Parathyroid adenoma (tissue), 2 donors: ENCODE results near the gene GRB7.
A peak's percentile ranks its signal among the peaks of the same experiment; 100 is the strongest.

Source experiments
- H2AFZ ChIP-seq: fragments of 300-600 bp; sonication (generic); one replicate; pipeline ENCODE4 v1.7.0; 2017; ENCODE audit warnings: antibody characterized with exemption, mild to moderate bottlenecking
- H3K27ac ChIP-seq: fragments of 300-600 bp; sonication (generic); one replicate; pipeline ENCODE4 v1.7.0; 2017
- H3K27me3 ChIP-seq: fragments of 300-600 bp; sonication (generic); one replicate; pipeline ENCODE4 v1.7.0; 2017; ENCODE audit warnings: low read length; ENCODE audit not compliant: control insufficient read depth, insufficient read depth
- H3K36me3 ChIP-seq: fragments of 300-600 bp; sonication (generic); one replicate; pipeline ENCODE4 v1.7.0; 2017; ENCODE audit warnings: low read length; ENCODE audit not compliant: control insufficient read depth, insufficient read depth
- H3K4me1 ChIP-seq: fragments of 300-600 bp; sonication (generic); one replicate; pipeline ENCODE4 v1.7.0; 2017; ENCODE audit warnings: control low read depth
- H3K4me2 ChIP-seq: fragments of 300-600 bp; sonication (generic); one replicate; pipeline ENCODE4 v1.7.0; 2017; ENCODE audit warnings: low read length
- H3K4me3 ChIP-seq: fragments of 300-600 bp; sonication (generic); one replicate; pipeline ENCODE4 v1.7.0; 2017; ENCODE audit warnings: low read depth, low read length
- H3K79me2 ChIP-seq: fragments of 300-600 bp; sonication (generic); one replicate; pipeline ENCODE4 v1.7.0; 2017; ENCODE audit warnings: control low read depth
- H3K9ac ChIP-seq: fragments of 300-600 bp; sonication (generic); one replicate; pipeline ENCODE4 v1.7.0; 2017; ENCODE audit warnings: mild to moderate bottlenecking
- H3K9me3 ChIP-seq: fragments of 300-600 bp; sonication (generic); one replicate; pipeline ENCODE4 v1.7.0; 2017; ENCODE audit warnings: low read length; ENCODE audit not compliant: control insufficient read depth
- TF ChIP-seq, protein P1 (sequence below): fragments of 300-600 bp; sonication (generic); IDR thresholded peaks from one replicate; pipeline ENCODE4 v1.7.0; 2017; ENCODE audit warnings: antibody characterized with exemption, mild to moderate bottlenecking
- donor health status: primary hyperparathyroidism.

Gene GRB7

DNA sequence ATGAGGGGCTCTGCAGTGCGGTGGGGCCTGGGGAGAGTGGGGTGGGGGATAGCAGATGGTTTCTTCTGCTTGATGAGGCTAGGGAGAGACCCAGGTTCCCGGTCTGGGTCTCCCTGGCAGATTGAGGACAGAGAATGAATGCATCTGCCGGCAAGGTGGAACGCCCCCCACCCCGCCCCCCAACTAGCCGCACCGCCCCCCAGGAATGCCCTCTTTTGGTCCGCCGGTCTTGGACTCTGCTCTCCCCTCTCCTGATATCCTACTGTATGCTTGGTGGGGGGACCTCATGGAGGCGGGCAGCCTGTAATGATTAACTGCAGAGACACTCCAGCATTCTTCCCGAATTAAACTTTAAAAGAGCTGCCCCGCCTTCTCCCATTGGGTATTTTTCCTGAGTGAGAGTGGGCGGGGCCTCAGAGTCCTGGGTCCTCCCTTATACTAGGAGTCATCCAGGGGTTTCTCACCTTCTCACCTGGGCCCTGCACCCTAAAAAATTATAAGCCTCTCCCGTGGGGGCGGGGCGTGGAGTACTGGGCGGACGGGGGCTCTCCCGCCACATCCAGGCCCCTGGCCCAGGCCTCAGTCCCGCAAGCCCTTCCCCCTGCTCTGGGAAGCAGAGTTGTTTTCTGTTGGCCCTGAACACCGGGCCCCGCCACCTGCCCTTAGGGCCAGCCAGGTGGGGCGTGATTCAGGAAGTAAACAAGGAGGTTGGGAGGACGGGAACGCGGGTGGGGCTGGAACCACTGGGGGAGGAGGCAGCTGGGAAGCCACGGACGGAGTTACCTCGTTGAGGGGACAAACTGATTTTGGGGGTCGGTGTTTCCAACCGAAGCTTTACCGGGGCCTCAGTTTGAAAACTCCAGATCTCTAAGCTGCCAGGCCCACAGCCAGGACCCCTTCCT lies 1.5 kb downstream of the GRB7 start:
- peak overlapping the region; percentile 87 for H3K4me3 ChIP-seq
- TF ChIP-seq, protein P1, sequence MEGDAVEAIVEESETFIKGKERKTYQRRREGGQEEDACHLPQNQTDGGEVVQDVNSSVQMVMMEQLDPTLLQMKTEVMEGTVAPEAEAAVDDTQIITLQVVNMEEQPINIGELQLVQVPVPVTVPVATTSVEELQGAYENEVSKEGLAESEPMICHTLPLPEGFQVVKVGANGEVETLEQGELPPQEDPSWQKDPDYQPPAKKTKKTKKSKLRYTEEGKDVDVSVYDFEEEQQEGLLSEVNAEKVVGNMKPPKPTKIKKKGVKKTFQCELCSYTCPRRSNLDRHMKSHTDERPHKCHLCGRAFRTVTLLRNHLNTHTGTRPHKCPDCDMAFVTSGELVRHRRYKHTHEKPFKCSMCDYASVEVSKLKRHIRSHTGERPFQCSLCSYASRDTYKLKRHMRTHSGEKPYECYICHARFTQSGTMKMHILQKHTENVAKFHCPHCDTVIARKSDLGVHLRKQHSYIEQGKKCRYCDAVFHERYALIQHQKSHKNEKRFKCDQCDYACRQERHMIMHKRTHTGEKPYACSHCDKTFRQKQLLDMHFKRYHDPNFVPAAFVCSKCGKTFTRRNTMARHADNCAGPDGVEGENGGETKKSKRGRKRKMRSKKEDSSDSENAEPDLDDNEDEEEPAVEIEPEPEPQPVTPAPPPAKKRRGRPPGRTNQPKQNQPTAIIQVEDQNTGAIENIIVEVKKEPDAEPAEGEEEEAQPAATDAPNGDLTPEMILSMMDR: no peak
- peaks cover 4% of the 10 kb centered on the region for H3K4me1 ChIP-seq
- no peaks in the 10 kb centered on the region for H3K36me3 ChIP-seq
- no peaks in the 10 kb centered on the region for H3K27me3 ChIP-seq
- H2AFZ ChIP-seq: peak overlapping the region; percentile 91
- no peaks in the 10 kb centered on the region for H3K9me3 ChIP-seq
- H3K27ac ChIP-seq: peak overlapping the region; percentile 95
- H3K79me2 ChIP-seq: no peaks in the 10 kb centered on the region
- H3K9ac ChIP-seq: no peak overlapping the region
- peak overlapping the region; percentile 99 for H3K4me2 ChIP-seq

- peak overlapping the region; percentile 87 for H3K4me3 ChIP-seq
- H3K27me3 ChIP-seq: no peaks in the 10 kb centered on the region
Measured at GRCh38 chr17:39739885-39740356, 2.2 kb downstream of the GRB7 start.

GRCh38 chr17:39740357-39741111 lies 2.8 kb downstream of the GRB7 start:
- Histone ChIP-seq H3K27ac (no peak overlapping the region), H3K27me3 (no peaks in the 10 kb centered on the region), H3K4me1 (peaks cover 4% of the 10 kb centered on the region)

More at GRCh38 chr17:39739885-39740356, 2.2 kb downstream of the GRB7 start:
- peaks cover 4% of the 10 kb centered on the region for H3K4me1 ChIP-seq
- peak overlapping the region; percentile 84 for H2AFZ ChIP-seq
- TF ChIP-seq, protein P1: no peak
- H3K27ac ChIP-seq: peak overlapping the region; percentile 95
- H3K9me3 ChIP-seq: no peaks in the 10 kb centered on the region
- H3K9ac ChIP-seq: no peak overlapping the region
- no peaks in the 10 kb centered on the region for H3K36me3 ChIP-seq
- H3K4me2 ChIP-seq: peak overlapping the region; percentile 99
- no peaks in the 10 kb centered on the region for H3K79me2 ChIP-seq

DNA sequence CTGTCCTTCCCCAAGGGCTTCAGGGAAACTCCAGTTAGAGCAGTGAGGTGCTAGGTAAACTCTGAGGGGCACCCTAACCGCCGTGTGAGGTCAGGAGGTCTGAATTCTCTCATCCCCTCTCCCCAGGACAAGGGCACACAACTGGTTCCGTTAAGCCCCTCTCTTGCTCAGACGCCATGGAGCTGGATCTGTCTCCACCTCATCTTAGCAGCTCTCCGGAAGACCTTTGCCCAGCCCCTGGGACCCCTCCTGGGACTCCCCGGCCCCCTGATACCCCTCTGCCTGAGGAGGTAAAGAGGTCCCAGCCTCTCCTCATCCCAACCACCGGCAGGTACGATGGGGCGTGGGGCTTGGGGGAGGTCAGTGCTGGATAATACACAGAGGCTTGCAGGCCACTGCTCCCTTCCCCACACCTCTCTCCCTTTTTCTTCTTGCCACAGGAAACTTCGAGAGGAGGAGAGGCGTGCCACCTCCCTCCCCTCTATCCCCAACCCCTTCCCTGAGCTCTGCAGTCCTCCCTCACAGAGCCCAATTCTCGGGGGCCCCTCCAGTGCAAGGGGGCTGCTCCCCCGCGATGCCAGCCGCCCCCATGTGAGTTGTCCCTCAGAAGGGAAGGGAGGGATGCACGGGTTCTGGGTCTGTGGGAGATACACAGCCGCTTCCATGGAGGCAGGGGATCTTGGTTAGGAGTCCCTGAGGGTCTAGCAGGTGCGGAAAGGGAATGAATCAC lies 4.6 kb downstream of the GRB7 start:
- Histone ChIP-seq H3K36me3 (no peaks in the 10 kb centered on the region), H3K9ac (no peak overlapping the region), H3K27ac (no peak overlapping the region), H3K79me2 (no peaks in the 10 kb centered on the region), H3K9me3 (no peaks in the 10 kb centered on the region), H2AFZ (no peak overlapping the region), H3K4me2 (no peak overlapping the region), H3K4me1 (peaks cover 4% of the 10 kb centered on the region), H3K4me3 (no peak overlapping the region), H3K27me3 (no peaks in the 10 kb centered on the region)
- TF ChIP-seq, protein P1: no peak

More at GRCh38 chr17:39740357-39741111, 2.8 kb downstream of the GRB7 start:
- Histone ChIP-seq H2AFZ (peak overlapping the region; percentile 84), H3K9ac (no peak overlapping the region), H3K9me3 (no peaks in the 10 kb centered on the region), H3K4me3 (peak overlapping the region; percentile 87), H3K79me2 (no peaks in the 10 kb centered on the region), H3K4me2 (peak overlapping the region; percentile 99), H3K36me3 (no peaks in the 10 kb centered on the region)
- TF ChIP-seq, protein P1: no peak
